ENCODE results near the gene NAP1L4.

Gene NAP1L4

DNA sequence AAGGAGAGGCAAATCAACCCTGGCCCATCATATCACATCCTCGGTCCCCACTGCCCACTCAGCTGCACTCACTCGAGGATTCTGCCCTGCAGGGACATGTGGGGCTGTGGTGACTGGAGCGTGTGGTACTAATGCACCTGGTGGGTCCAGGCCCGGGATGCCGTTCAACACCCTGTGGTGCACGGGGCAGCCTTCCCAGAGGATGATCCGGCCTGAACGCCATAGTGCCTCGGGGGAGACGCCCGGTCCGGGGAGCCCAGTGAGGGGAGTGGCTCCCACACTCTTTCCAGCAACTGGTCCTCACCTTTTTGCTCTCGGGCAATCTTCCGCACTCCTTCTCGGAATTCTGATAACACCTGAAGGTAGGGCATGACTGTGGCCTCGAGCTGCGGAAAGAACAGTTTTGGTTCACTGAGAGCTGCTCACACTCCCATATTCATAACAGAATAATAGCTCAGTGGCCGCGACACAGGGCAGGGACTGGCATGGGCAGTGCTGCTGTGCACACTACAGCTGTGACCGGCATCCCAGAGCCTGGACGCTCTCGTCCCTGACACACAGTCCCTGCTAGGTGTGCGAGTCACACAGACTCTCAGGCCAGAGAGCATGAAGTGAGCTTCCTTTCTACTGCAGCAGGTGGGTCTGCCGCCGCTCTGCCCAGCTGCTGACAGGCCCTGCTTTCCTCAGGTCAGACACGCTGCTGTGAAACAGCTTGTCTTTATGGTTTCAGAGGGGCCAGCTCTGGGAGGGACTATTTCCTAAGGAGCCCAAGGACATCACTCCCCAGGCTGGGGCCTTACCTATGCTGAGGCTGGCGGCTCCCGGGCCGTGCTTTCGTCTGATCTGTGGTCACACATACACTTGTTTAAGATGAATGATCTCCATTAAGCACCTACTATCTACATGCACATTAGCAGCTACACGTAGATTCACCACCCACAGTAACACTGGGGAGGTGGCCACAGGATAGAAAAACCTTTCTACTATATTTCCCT, 20.1 kb upstream of the NAP1L4 start:
- no peaks in the 10 kb centered on the region for H3K9me2 ChIP-seq (replicated peaks; ENCODE audit: insufficient read depth, low read length)
- no peaks in the 10 kb centered on the region for H3K79me2 ChIP-seq (ENCODE audit: low read length)
- TF ChIP-seq, protein P1, sequence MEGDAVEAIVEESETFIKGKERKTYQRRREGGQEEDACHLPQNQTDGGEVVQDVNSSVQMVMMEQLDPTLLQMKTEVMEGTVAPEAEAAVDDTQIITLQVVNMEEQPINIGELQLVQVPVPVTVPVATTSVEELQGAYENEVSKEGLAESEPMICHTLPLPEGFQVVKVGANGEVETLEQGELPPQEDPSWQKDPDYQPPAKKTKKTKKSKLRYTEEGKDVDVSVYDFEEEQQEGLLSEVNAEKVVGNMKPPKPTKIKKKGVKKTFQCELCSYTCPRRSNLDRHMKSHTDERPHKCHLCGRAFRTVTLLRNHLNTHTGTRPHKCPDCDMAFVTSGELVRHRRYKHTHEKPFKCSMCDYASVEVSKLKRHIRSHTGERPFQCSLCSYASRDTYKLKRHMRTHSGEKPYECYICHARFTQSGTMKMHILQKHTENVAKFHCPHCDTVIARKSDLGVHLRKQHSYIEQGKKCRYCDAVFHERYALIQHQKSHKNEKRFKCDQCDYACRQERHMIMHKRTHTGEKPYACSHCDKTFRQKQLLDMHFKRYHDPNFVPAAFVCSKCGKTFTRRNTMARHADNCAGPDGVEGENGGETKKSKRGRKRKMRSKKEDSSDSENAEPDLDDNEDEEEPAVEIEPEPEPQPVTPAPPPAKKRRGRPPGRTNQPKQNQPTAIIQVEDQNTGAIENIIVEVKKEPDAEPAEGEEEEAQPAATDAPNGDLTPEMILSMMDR (IDR thresholded peaks at IDR 0.05; ENCODE audit: low read length) = no peak
- TF ChIP-seq EZH2 (optimal IDR thresholded peaks at IDR 0.05; ENCODE audit: low read depth, low read length) (no peak), EZH2phosphoT487 (IDR thresholded peaks at IDR 0.05; ENCODE audit: low read length) (no peak)
- no peak overlapping the region for H3K9ac ChIP-seq (ENCODE audit: low read length)
- no peak overlapping the region for H2AFZ ChIP-seq (ENCODE audit: low read length)
- H4K20me1 ChIP-seq (ENCODE audit: insufficient read depth, low read length) = no peaks in the 10 kb centered on the region
- no peak for DNase-seq
- no peaks in the 10 kb centered on the region for H3K36me3 ChIP-seq (replicated peaks; ENCODE audit: insufficient read depth, low read length)
- H3K9me3 ChIP-seq (replicated peaks; ENCODE audit: insufficient read depth, low read length) = no peaks in the 10 kb centered on the region
- no peaks in the 10 kb centered on the region for H3K27me3 ChIP-seq (replicated peaks; ENCODE audit: insufficient read depth, low read length)
- H3K27ac ChIP-seq (ENCODE audit: low read length) = no peak overlapping the region
- peaks cover 12% of the 10 kb centered on the region for H3K4me1 ChIP-seq (ENCODE audit: low read length)
- H3F3A ChIP-seq (ENCODE audit: insufficient read depth, low read length) = 0 out of 2 replicates have a peak, but pooled peaks cover 3% of the 10 kb centered on the region
- no peak overlapping the region for H3K4me3 ChIP-seq (ENCODE audit: low read length)
- H3K4me2 ChIP-seq (ENCODE audit: low read depth, low read length) = no peak overlapping the region

DNA sequence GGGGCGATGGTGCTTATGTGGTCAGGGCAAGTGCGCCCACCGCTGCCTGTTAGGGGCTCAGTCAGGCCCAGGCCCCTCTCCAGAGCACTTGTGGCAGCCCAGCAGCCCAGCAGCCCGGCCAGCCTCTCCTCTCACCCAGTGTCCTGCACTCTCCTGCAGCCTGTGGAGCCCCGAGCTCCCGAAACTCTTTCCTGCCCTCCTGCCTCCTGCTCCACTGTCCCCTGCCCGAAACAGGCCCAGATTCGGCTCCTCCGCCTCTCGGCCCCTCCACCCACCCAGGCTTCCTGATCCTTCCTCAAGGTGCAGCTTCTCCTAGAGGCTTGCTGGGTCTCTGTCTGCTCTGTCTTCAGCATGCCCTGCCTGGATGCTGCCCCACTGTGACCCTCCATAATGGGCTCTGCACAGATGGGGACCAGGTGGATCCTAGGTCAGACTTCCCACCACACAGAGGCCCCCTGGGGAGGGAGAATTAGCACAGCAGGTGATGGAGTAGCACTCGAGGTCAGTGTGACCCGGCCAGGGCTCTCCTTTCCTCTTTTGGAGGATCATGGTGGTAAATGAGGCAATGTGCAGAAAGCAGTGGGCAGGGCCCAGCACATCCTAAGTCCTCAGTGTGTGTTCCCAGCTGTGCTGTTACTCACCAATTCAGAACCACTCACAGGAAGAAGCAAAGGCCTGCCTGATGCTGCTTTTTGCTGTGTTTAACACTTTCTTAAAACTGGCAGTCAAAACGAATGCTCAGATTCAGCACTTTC, 18.6 kb upstream of the NAP1L4 start:
- Histone ChIP-seq H3K36me3 (replicated peaks; ENCODE audit: insufficient read depth, low read length) (no peaks in the 10 kb centered on the region), H3K27ac (ENCODE audit: low read length) (no peak overlapping the region)
- no peak for DNase-seq

DNA sequence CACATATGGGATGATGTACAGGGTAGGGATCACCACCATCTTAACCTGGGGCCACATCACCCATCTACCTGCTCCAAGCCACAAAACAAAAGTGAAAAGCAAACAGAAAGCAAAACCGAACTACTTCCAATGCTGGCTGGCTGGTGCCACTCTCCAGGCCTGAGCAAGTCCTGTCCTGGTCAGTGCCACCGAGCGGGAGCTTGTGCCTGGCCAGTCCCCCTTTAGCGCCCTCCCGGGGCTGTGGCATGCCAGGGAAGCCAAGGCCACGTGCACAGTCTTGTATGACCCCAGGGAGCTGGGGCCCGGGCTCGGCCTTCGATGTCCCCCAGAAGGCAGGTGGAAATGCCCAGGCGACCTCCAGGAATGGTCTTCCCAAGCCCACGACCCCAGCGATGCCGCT, 17.9 kb upstream of the NAP1L4 start:
- TF ChIP-seq EZH2 (optimal IDR thresholded peaks at IDR 0.05; ENCODE audit: low read depth, low read length) (no peak), EZH2phosphoT487 (IDR thresholded peaks at IDR 0.05; ENCODE audit: low read length) (no peak)
- TF ChIP-seq, protein P1 (IDR thresholded peaks at IDR 0.05; ENCODE audit: low read length) = no peak
- Histone ChIP-seq H3K36me3 (replicated peaks; ENCODE audit: insufficient read depth, low read length) (no peaks in the 10 kb centered on the region), H3K4me2 (ENCODE audit: low read depth, low read length) (no peak overlapping the region), H3F3A (ENCODE audit: insufficient read depth, low read length) (0 out of 2 replicates have a peak, but pooled peaks cover 3% of the 10 kb centered on the region), H2AFZ (ENCODE audit: low read length) (no peak overlapping the region), H3K9me3 (replicated peaks; ENCODE audit: insufficient read depth, low read length) (no peaks in the 10 kb centered on the region), H3K4me1 (ENCODE audit: low read length) (peaks cover 12% of the 10 kb centered on the region), H3K9me2 (replicated peaks; ENCODE audit: insufficient read depth, low read length) (no peaks in the 10 kb centered on the region), H4K20me1 (ENCODE audit: insufficient read depth, low read length) (no peaks in the 10 kb centered on the region), H3K27ac (ENCODE audit: low read length) (peak overlapping the region; percentile 34; the same call in 1 of the 2 replicates), H3K9ac (ENCODE audit: low read length) (no peak overlapping the region), H3K79me2 (ENCODE audit: low read length) (no peaks in the 10 kb centered on the region), H3K27me3 (replicated peaks; ENCODE audit: insufficient read depth, low read length) (no peaks in the 10 kb centered on the region), H3K4me3 (ENCODE audit: low read length) (no peak overlapping the region)
- DNase-seq = peak; percentile 23

More for the DNA sequence above, 18.6 kb upstream of the NAP1L4 start:
- Histone ChIP-seq H3K4me2 (ENCODE audit: low read depth, low read length) (no peak overlapping the region), H3K79me2 (ENCODE audit: low read length) (no peaks in the 10 kb centered on the region), H2AFZ (ENCODE audit: low read length) (no peak overlapping the region), H3F3A (ENCODE audit: insufficient read depth, low read length) (0 out of 2 replicates have a peak, but pooled peaks cover 3% of the 10 kb centered on the region), H4K20me1 (ENCODE audit: insufficient read depth, low read length) (no peaks in the 10 kb centered on the region), H3K4me3 (ENCODE audit: low read length) (no peak overlapping the region), H3K9me3 (replicated peaks; ENCODE audit: insufficient read depth, low read length) (no peaks in the 10 kb centered on the region), H3K9ac (ENCODE audit: low read length) (no peak overlapping the region), H3K4me1 (ENCODE audit: low read length) (peaks cover 12% of the 10 kb centered on the region), H3K27me3 (replicated peaks; ENCODE audit: insufficient read depth, low read length) (no peaks in the 10 kb centered on the region), H3K9me2 (replicated peaks; ENCODE audit: insufficient read depth, low read length) (no peaks in the 10 kb centered on the region)
- TF ChIP-seq EZH2phosphoT487 (IDR thresholded peaks at IDR 0.05; ENCODE audit: low read length) (no peak), EZH2 (optimal IDR thresholded peaks at IDR 0.05; ENCODE audit: low read depth, low read length) (no peak)
- TF ChIP-seq, protein P1 (IDR thresholded peaks at IDR 0.05; ENCODE audit: low read length) = no peak
